Cardiac muscle cell (in vitro differentiated cells and primary cell): ENCODE measurements around the gene APIP. TPM values are rescaled to one million over a fixed set of nuclear protein-coding genes. Genes with fewer than 3 reads are reported as not detected.
A peak's percentile ranks its signal among the peaks of the same experiment; 100 is the strongest.
"Not testable (repeated sequence)": the region's sequence is repeated elsewhere in the genome, so short reads cannot be mapped to it uniquely, and the experiment has no call there.

Source experiments
- DNase-seq, 2 donors: peaks; one replicate each; pipeline versions ENCODE4 v3.0.0 to v3.0.0-alpha.2; 2010 to 2017; ENCODE audit warnings: low read depth in 1 of 2, low spot score in 1 of 2
- H3K27ac ChIP-seq: fragments of 200-600 bp; sonication (generic); 2 replicates; pipeline ENCODE4 v1.5.1; 2016
- H3K27me3 ChIP-seq: fragments of 200-600 bp; sonication (generic); 2 replicates; pipeline ENCODE4 v1.6.0; 2016; ENCODE audit warnings: control low read depth
- H3K36me3 ChIP-seq: fragments of 200-600 bp; sonication (generic); 2 replicates; pipeline ENCODE4 v1.5.1; 2016; ENCODE audit warnings: control low read depth
- H3K4me1 ChIP-seq: fragments of 200-600 bp; sonication (generic); 2 replicates; pipeline ENCODE4 v1.8.1; 2017; ENCODE audit warnings: low read depth, mild to moderate bottlenecking, mixed run types
- H3K4me3 ChIP-seq: fragments of 200-600 bp; sonication (generic); 2 replicates; pipeline ENCODE4 v1.5.1; 2016; ENCODE audit warnings: mild to moderate bottlenecking
- H3K9me3 ChIP-seq: fragments of 200-600 bp; sonication (generic); 2 replicates; pipeline ENCODE4 v1.5.1; 2017; ENCODE audit warnings: low read depth, mild to moderate bottlenecking, control low read depth
- polyA plus RNA-seq: library from polyadenylated mRNA; unstranded; fragments of >200 nt; fragmentation: Nextera tagmentation; extraction: Ambion mirVana; gene quantifications from 2 replicates; pipeline ENCODE4 v1.2.1, GENCODE V29; 2016
- total RNA-seq: library from RNA; depleted of rRNA; stranded (reverse); fragments of >200 nt; gene quantifications from 2 replicates; pipeline ENCODE4 v1.2.3, GENCODE V29; 2016
- TF ChIP-seq, protein P1 (sequence below): IDR thresholded peaks from 2 replicates; pipeline ENCODE4 v1.5.1; 2012; ENCODE audit warnings: low read depth, mild to moderate bottlenecking, low read length

The APIP gene
- total and polyA plus RNA-seq, 2 experiments from 2014 or later, result 18.3 to 29.2 TPM

DNA sequence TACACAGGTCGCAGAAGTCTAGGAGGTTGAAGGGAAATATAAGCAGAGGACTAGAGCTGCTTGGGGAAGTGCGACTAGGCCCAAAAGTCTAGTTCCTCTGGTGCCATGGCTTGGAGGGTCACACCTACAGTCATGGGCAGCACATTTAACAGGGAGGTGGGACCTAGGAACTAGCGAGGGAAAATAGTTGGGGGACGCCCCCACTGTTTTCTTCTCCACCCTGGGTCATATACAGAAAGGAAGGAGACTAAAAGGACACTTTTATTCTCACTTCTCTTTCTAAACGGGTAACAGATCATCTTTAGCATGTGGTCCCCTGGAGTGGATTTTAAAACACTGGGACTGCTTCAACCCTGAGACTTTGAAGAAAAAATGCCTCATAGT lies 16.6 kb downstream of the APIP start:
- Histone ChIP-seq H3K27me3 (no peaks in the 10 kb centered on the region), H3K9me3 (no peaks in the 10 kb centered on the region), H3K36me3 (no peaks in the 10 kb centered on the region), H3K4me3 (no peak overlapping the region), H3K27ac (no peak overlapping the region), H3K4me1 (no peaks in the 10 kb centered on the region)
- peak in 1 of 2 donors; percentile 8 for DNase-seq
- TF ChIP-seq, protein P1, sequence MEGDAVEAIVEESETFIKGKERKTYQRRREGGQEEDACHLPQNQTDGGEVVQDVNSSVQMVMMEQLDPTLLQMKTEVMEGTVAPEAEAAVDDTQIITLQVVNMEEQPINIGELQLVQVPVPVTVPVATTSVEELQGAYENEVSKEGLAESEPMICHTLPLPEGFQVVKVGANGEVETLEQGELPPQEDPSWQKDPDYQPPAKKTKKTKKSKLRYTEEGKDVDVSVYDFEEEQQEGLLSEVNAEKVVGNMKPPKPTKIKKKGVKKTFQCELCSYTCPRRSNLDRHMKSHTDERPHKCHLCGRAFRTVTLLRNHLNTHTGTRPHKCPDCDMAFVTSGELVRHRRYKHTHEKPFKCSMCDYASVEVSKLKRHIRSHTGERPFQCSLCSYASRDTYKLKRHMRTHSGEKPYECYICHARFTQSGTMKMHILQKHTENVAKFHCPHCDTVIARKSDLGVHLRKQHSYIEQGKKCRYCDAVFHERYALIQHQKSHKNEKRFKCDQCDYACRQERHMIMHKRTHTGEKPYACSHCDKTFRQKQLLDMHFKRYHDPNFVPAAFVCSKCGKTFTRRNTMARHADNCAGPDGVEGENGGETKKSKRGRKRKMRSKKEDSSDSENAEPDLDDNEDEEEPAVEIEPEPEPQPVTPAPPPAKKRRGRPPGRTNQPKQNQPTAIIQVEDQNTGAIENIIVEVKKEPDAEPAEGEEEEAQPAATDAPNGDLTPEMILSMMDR, result no peak

DNA sequence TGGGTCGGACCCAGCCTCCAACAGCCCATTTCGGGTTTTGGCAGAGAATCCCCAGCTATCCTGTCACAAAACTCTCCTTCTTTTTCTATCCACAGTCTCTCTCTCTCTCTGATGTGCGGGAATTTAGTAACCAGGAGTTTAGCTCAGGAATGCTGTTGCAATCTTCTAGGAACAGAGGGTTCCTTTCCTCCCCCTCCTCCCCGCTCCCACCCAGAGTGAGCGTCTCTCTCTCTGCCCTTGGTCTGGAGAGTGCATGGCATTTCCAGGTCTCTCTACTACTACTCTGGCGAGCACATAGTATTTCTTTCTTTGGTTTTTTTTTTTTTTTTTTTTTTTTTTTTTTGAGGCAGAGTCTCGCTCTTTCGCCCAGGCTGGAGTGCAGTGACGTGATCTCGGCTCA lies 17.7 kb downstream of the APIP start:
- TF ChIP-seq, protein P1, result no peak

DNA sequence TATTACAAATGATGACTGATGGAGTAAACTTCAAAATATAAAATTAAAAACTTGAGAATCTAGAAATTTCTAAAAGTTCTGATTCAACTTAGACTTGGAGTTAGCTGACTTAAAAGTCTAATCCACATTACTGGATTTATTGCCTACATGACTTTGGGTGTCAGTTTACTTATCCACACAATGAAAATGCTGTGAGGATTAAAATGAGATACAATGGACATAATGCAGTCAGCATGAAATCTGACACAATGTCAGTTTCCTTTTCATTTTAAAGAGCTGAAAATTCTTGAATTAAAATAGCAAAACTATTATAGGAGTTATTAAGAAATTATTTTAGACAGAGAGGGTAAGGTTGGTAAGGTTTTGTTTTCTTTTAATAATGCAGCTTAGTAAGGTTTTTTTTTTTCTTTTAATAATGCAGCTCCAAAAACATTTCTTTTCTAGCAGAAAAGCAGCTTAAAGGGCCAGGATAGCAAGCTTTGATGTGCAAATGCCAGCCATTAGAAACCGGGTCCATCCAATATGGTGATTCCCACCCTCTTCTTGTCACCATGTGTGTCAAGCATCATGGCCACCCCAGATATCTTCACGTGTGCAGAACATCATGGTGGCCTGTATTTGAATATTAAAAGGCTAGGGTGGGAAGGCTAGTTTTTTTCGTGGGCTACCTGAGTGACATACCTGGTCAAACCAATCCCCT lies 18.9 kb downstream of the APIP start:
- Histone ChIP-seq H3K9me3 (no peaks in the 10 kb centered on the region), H3K36me3 (peaks cover 2% of the 10 kb centered on the region), H3K27ac (no peak overlapping the region), H3K27me3 (no peaks in the 10 kb centered on the region), H3K4me3 (no peak overlapping the region), H3K4me1 (no peaks in the 10 kb centered on the region)
- TF ChIP-seq, protein P1, result no peak
- no peak for DNase-seq

More for the DNA sequence above, 17.7 kb downstream of the APIP start:
- Histone ChIP-seq H3K4me3 (no peak overlapping the region), H3K27me3 (no peaks in the 10 kb centered on the region), H3K27ac (no peak overlapping the region), H3K4me1 (no peaks in the 10 kb centered on the region), H3K36me3 (peaks cover 2% of the 10 kb centered on the region), H3K9me3 (no peaks in the 10 kb centered on the region)
- DNase-seq, result no peak

DNA sequence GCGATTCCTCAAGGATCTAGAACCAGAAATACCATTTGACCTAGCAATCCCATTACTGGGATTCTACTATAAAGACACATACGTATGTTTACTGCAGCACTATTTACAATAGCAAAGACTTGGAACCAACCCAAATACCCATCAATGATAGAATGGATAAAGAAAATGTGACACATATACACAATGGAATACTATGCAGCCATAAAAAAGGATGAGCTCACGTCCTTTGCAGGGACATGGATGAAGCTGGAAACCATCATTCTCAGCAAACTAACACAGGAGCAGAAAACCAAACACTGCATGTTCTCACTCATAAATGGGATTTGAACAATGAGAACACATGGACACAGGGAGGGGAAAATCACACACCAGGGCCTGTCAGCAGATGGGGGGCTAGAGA lies 20.0 kb downstream of the APIP start:
- H3K9me3 ChIP-seq, H3K4me1 ChIP-seq, H3K36me3 ChIP-seq: not testable (repeated sequence)

DNA sequence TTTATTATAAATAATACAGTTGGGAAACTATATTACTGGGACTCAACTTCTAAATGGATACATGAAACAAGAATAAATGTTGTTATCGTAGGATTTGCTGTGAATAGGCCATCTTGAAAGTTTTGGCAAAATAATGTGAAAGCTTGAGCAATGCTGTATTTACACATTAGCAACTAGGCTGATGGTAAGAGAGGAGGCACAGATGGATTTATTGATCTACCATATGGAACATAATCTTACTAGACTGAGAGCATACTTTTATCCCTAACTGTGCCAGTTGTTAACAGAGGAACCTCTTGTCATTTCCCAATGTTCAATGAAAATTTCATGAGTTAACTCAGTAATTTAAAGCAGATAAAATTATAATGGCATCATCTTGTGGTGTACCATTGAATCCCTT lies 22.8 kb downstream of the APIP start:
- H3K27ac ChIP-seq, result no peak overlapping the region
- no peaks in the 10 kb centered on the region for H3K4me1 ChIP-seq
- H3K4me3 ChIP-seq, result no peak overlapping the region
- TF ChIP-seq, protein P1, result no peak
- no peaks in the 10 kb centered on the region for H3K27me3 ChIP-seq
- no peak for DNase-seq
- no peaks in the 10 kb centered on the region for H3K9me3 ChIP-seq
- peaks cover 4% of the 10 kb centered on the region for H3K36me3 ChIP-seq

More for the DNA sequence above, 20.0 kb downstream of the APIP start:
- not testable (repeated sequence) for H3K4me3 ChIP-seq, H3K27ac ChIP-seq, H3K27me3 ChIP-seq, DNase-seq

DNA sequence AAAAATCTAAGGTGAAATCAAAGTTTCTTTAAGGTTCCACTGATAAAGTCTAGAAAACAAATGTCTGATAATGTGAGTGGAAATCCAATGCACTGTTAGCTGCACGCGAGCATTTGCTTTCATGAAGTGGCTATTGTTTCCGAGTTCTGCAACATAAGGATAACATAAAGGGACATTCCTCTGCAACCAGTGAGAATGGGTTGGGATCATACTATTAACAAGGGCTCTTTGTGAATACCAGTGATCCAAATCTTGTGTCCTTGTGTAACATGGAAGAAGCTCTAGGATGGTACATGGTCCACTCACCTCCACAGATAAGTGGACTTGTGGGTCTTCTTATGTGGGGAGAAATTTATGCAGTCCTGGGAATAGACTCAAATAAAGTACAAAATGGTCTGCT lies 24.6 kb downstream of the APIP start:
- peaks cover 14% of the 10 kb centered on the region for H3K36me3 ChIP-seq
- no peak for DNase-seq
- no peaks in the 10 kb centered on the region for H3K4me1 ChIP-seq
- H3K9me3 ChIP-seq, result no peaks in the 10 kb centered on the region
- H3K27ac ChIP-seq, result no peak overlapping the region
- no peak overlapping the region for H3K4me3 ChIP-seq
- TF ChIP-seq, protein P1, result no peak
- no peaks in the 10 kb centered on the region for H3K27me3 ChIP-seq
